Measurements from ENCODE around the gene TJP1. TPM values are rescaled to one million over a fixed set of nuclear protein-coding genes. Genes with fewer than 3 reads are reported as not detected.

Gene TJP1
- total and polyA plus RNA-seq, 9 of the 15 experiments (the other 6 are each of a cell fraction or from before 2014, with no cell fraction given) = 9.1 to 39.3 (median 28.0) TPM

- TF ChIP-seq E2F1 (CRISPR knock-in tag; IDR thresholded peaks at IDR 0.05) (no peak), KLF16 (IDR thresholded peaks at IDR 0.05) (no peak)
These were observed 68.8 kb downstream of the TJP1 start (continued) for GRCh38 chr15:29753506-29753905.

GRCh38 chr15:29750754-29751153, 71.5 kb downstream of the TJP1 start:
- Histone ChIP-seq H3K9me3 (replicated peaks; ENCODE audit: control insufficient read depth, insufficient read depth, low read depth, low read length) (no peaks in the 10 kb centered on the region), H3K27ac (ENCODE audit: extremely low read depth, low read depth, low read length) (no peak overlapping the region), H4K20me1 (replicated peaks; ENCODE audit: control insufficient read depth, insufficient read depth, low read length) (0 out of 2 replicates have a peak, but pooled peaks cover 3% of the 10 kb centered on the region), H3K4me1 (replicated peaks in 1 of 2; ENCODE audit: control insufficient read depth in 2 of 2, insufficient read depth in 2 of 2, low read length in 2 of 2) (no peaks in the 10 kb centered on the region), H3K4me2 (ENCODE audit: insufficient read depth, low read length) (no peak overlapping the region), H3K79me2 (ENCODE audit: control insufficient read depth, insufficient read depth, low read length) (no peaks in the 10 kb centered on the region), H3K9ac (ENCODE audit: insufficient read depth in 1 of 2, low read depth in 2 of 2, low read length in 2 of 2) (no peak overlapping the region), H3K9me1 (ENCODE audit: control insufficient read depth, insufficient read depth, low read length) (no peaks in the 10 kb centered on the region), H3K4me3 (no peak overlapping the region), H3K36me3 (ENCODE audit: control insufficient read depth, insufficient read depth, low read length) (peaks cover 8% of the 10 kb centered on the region; the same call in 2 of the 3 replicates), H3K27me3 (ENCODE audit: control insufficient read depth in 2 of 2, insufficient read depth in 2 of 2, low read length in 2 of 2) (no peaks in the 10 kb centered on the region), H2AFZ (ENCODE audit: low read depth, low read length) (no peak overlapping the region)
- FAIRE-seq (no peak), ATAC-seq (no peak), DNase-seq (ENCODE audit: extremely low read depth in 1 of 4, low spot score in 3 of 4) (no peak)
- intact Hi-C loops (cut with micrococcal nuclease) (no loop called here), in situ Hi-C loops (cut with MboI) (no loop called here)
- POLR2A ChIA-PET = no interaction called here
- CTCF ChIA-PET (ENCODE audit: low intra/inter-chr PET ratio) = no interaction called here
- 13% methylated on average over 2 of the region's 2 CpGs for WGBS (ENCODE audit: insufficient coverage, low coverage, missing lambda C conversion rate)
- no TSS peak for BruUV-seq (replicated peaks)
- TF ChIP-seq SP2 (IDR thresholded peaks at IDR 0.05; ENCODE audit: extremely low read depth, low read depth, low read length, poor library complexity, severe bottlenecking) = no peak
- TF ChIP-seq PHF20 (IDR thresholded peaks at IDR 0.05; ENCODE audit: partially characterized antibody) = no peak
- no peak for TF ChIP-seq PREB (CRISPR knock-in tag; IDR thresholded peaks at IDR 0.05)
- TF ChIP-seq NCOA2 (IDR thresholded peaks at IDR 0.05; ENCODE audit: partially characterized antibody in 2 of 2) = no peak
- no peak for TF ChIP-seq MEF2A (IDR thresholded peaks at IDR 0.05; ENCODE audit: control insufficient read depth, low read depth, low read length)
- TF ChIP-seq EHMT2 (IDR thresholded peaks at IDR 0.05) = no peak
- TF ChIP-seq RBM25 (IDR thresholded peaks at IDR 0.05; ENCODE audit: low read depth, low read length, severe bottlenecking) = no peak
- no peak for TF ChIP-seq KLF6 (CRISPR knock-in tag; IDR thresholded peaks at IDR 0.05; ENCODE audit: borderline replicate concordance)
- TF ChIP-seq ZNF354B (CRISPR knock-in tag; IDR thresholded peaks at IDR 0.05) = no peak
- no peak for TF ChIP-seq ZBTB1 (CRISPR knock-in tag; IDR thresholded peaks at IDR 0.05; ENCODE audit: borderline replicate concordance, low read depth)
- TF ChIP-seq BMI1 (IDR thresholded peaks at IDR 0.05; ENCODE audit: low read length) = no peak
- TF ChIP-seq TEAD1 (CRISPR knock-in tag; IDR thresholded peaks at IDR 0.05) = no peak
- TF ChIP-seq ZKSCAN3 (CRISPR knock-in tag; IDR thresholded peaks at IDR 0.05) = no peak
